Epithelial cell of proximal tubule (primary cell): Measurements from ENCODE around the gene SMPX. TPM values are rescaled to one million over a fixed set of nuclear protein-coding genes. Genes with fewer than 3 reads are reported as not detected.
"Not testable (repeated sequence)": the region's sequence is repeated elsewhere in the genome, so short reads cannot be mapped to it uniquely, and the experiment has no call there.

Source experiments
- DNase-seq: peaks from one replicate; pipeline ENCODE4 v3.0.0-alpha.2; 2011; ENCODE audit warnings: low read depth
- H3K4me3 ChIP-seq: 2 replicates; pipeline ENCODE4 v1.5.1; 2011; ENCODE audit warnings: low read depth, mild to moderate bottlenecking, low read length
- total RNA-seq: library from RNA; depleted of rRNA; stranded (reverse); fragments of >200 nt; gene quantifications from 2 replicates; pipeline ENCODE4 v1.2.3, GENCODE V29; 2015
- TF ChIP-seq, protein P1 (sequence below): conservative IDR thresholded peaks from 2 replicates; pipeline ENCODE4 v1.5.1; 2012; ENCODE audit warnings: low read depth, mild to moderate bottlenecking, low read length

The SMPX gene
- total RNA-seq, 1 donor from 2014 or later = not detected

GRCh38 chrX:21781976-21782375 is 24.1 kb upstream of the SMPX start:
- DNase-seq = no peak
- TF ChIP-seq, protein P1, sequence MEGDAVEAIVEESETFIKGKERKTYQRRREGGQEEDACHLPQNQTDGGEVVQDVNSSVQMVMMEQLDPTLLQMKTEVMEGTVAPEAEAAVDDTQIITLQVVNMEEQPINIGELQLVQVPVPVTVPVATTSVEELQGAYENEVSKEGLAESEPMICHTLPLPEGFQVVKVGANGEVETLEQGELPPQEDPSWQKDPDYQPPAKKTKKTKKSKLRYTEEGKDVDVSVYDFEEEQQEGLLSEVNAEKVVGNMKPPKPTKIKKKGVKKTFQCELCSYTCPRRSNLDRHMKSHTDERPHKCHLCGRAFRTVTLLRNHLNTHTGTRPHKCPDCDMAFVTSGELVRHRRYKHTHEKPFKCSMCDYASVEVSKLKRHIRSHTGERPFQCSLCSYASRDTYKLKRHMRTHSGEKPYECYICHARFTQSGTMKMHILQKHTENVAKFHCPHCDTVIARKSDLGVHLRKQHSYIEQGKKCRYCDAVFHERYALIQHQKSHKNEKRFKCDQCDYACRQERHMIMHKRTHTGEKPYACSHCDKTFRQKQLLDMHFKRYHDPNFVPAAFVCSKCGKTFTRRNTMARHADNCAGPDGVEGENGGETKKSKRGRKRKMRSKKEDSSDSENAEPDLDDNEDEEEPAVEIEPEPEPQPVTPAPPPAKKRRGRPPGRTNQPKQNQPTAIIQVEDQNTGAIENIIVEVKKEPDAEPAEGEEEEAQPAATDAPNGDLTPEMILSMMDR = no peak
- no peak overlapping the region for H3K4me3 ChIP-seq

- H3K4me3 ChIP-seq = no peak overlapping the region
- DNase-seq = no peak
- TF ChIP-seq, protein P1 = no peak
Observed at GRCh38 chrX:21781525-21781924, 23.6 kb upstream of the SMPX start.

- H3K4me3 ChIP-seq = no peak overlapping the region
- TF ChIP-seq, protein P1 = no peak
- DNase-seq = no peak
Observed at GRCh38 chrX:21779095-21779494, 21.2 kb upstream of the SMPX start.

GRCh38 chrX:21778236-21778635 is 20.3 kb upstream of the SMPX start:
- no peak overlapping the region for H3K4me3 ChIP-seq
- TF ChIP-seq, protein P1 = no peak
- DNase-seq = no peak

- not testable (repeated sequence) for DNase-seq, H3K4me3 ChIP-seq
Observed at GRCh38 chrX:21775128-21775527, 17.2 kb upstream of the SMPX start.

DNA sequence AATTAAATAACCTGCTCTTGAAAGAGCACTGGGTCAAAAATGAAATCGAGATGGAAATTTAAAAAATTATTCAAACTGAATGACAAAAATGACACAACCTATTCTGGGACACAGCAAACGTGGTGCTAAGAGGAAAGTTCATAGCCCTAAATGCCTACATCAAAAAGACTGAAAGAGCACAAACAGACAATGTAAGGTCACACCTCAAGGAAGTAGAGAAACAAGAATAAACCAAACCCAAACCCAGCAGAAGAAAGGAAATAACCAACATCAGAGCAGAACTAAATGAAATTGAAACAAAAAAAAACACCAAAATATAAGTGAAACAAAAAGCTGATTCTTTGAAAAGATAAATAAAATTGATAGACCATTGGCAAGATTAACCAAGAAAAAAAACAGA is 15.1 kb upstream of the SMPX start:
- DNase-seq, H3K4me3 ChIP-seq: not testable (repeated sequence)

DNA sequence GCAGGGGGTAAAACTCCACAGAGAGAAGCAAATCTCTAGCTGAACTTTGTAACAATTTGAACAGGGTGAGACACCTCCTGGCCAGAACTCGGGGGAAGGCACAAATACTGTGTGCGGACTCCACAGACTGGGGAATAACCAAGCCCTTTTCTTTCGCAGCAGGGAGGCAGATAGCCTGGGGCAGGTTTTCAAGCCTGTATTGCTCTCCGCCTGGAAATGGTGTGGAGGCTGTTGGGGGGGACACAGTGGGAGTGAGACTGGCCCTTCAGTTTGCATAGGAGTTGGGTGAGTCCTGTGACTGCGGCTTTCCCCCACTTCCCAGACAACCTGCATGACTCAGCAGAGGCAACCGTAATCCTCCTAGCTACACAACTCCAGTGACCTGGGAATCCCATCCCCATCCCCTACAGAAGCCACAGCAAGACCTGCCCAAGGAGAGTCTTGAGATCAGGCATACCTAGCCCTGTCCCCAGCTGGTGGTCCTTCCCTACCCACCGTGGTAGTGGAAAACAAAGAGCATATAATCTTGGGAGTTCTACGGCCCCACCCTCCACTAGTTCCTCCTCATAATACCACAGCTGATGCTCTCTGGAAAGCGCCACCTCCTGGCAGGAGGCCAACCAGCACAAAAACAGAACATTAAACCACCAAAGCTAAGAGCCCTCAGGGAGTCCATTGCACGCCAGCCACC is 12.9 kb upstream of the SMPX start:
- DNase-seq = no peak
- H3K4me3 ChIP-seq = no peak overlapping the region
- TF ChIP-seq, protein P1 = no peak

GRCh38 chrX:21766101-21766500 is 8.2 kb upstream of the SMPX start:
- no peak for DNase-seq
- TF ChIP-seq, protein P1 = no peak
- H3K4me3 ChIP-seq = no peak overlapping the region
